ENCODE results near the gene NUP93. TPM values are rescaled to one million over a fixed set of nuclear protein-coding genes. Genes with fewer than 3 reads are reported as not detected.

The NUP93 gene
- total and polyA plus RNA-seq, 2 of the 8 experiments (the other 6 are each of a cell fraction or from before 2014, with no cell fraction given) = 147 to 201 TPM

DNA sequence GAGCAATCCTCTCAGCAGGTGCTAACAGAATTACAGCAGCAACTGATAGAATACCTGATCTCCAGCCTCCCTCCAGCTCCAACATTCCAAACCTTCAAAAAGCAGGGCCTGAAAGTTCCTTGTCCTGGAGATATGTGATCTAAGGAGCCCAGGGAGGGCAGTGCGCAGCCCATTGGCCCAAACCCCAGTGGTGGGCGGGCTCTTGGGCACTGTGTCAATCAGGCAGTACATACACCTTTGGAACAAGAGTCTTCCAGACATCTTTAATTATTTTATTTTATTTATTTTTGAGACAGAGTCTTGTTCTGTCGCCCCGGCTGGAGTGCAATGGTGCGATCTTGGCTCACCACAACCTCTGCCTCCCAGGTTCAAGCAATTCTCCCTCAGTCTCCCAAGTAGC is 159.3 kb downstream of the NUP93 start:
- no peak overlapping the region for H4K8ac ChIP-seq (ENCODE audit: extremely low read depth, insufficient read depth, low read length)
- H3K9me3 ChIP-seq (ENCODE audit: insufficient read depth in 2 of 2, low read depth in 1 of 2, low read length in 1 of 2) = peaks cover 15 to 24% of the 10 kb centered on the region in 2 experiments
- no peaks in the 10 kb centered on the region for H3K4me1 ChIP-seq (replicated peaks in 1 of 4; ENCODE audit: control insufficient read depth in 3 of 4, insufficient read depth in 4 of 4, low read length in 3 of 4)
- H3K4me3 ChIP-seq (ENCODE audit: extremely low read depth in 1 of 4, insufficient read depth in 2 of 4, low read depth in 3 of 4, low read length in 4 of 4) = no peak overlapping the region
- no peak overlapping the region for H2AFZ ChIP-seq (ENCODE audit: low read length)
- H3K56ac ChIP-seq (replicated peaks; ENCODE audit: insufficient read length, low read depth, low read length) = no peak overlapping the region
- H3K36me3 ChIP-seq (ENCODE audit: control insufficient read depth in 2 of 4, insufficient read depth in 4 of 4, low read length in 3 of 4) = no peaks in the 10 kb centered on the region
- no peak overlapping the region for H3K27ac ChIP-seq (ENCODE audit: low read depth, low read length)
- H3K9ac ChIP-seq (replicated peaks in 1 of 4; ENCODE audit: extremely low read depth in 1 of 4, low read depth in 3 of 4, low read length in 3 of 4) = no peak overlapping the region
- no peak overlapping the region for H4K91ac ChIP-seq (replicated peaks; ENCODE audit: insufficient read length, low read length)
- no peak for DNase-seq (ENCODE audit: low read depth in 1 of 2, low spot score in 2 of 2)
- no peak overlapping the region for H3K14ac ChIP-seq (ENCODE audit: insufficient read length)
- H2BK5ac ChIP-seq (ENCODE audit: low read depth, low read length) = no peak overlapping the region
- no peak for FAIRE-seq
- no peak overlapping the region for H2BK12ac ChIP-seq (ENCODE audit: low read depth, low read length)
- no peak overlapping the region for H4K5ac ChIP-seq (ENCODE audit: insufficient read length, low read depth, low read length)
- no peaks in the 10 kb centered on the region for H3K23me2 ChIP-seq (ENCODE audit: low read depth, low read length)
- no peak overlapping the region for H2BK20ac ChIP-seq (ENCODE audit: low read length)
- H3K79me2 ChIP-seq (ENCODE audit: control insufficient read depth in 1 of 2, insufficient read depth in 2 of 2, low read length in 2 of 2) = no peaks in the 10 kb centered on the region
- H3K18ac ChIP-seq (ENCODE audit: extremely low read depth, low read length) = no peak overlapping the region
- H2AK5ac ChIP-seq (ENCODE audit: low read depth, low read length) = no peak overlapping the region
- no peaks in the 10 kb centered on the region for H3K27me3 ChIP-seq (replicated peaks in 1 of 4; ENCODE audit: control insufficient read depth in 3 of 4, extremely low read depth in 1 of 4, insufficient read depth in 3 of 4, low read length in 3 of 4)
- no peak overlapping the region for H2BK120ac ChIP-seq (replicated peaks; ENCODE audit: low read depth, low read length)
- no peak overlapping the region for H2BK15ac ChIP-seq (ENCODE audit: low read length)
- no peak overlapping the region for H3K4me2 ChIP-seq (ENCODE audit: insufficient read depth in 1 of 2, low read depth in 2 of 2, low read length in 2 of 2)
- H4K20me1 ChIP-seq (replicated peaks in 1 of 2; ENCODE audit: control insufficient read depth in 1 of 2, insufficient read depth in 2 of 2, low read length in 2 of 2) = no peaks in the 10 kb centered on the region
- POLR2A ChIA-PET (ENCODE audit: partially characterized antibody) = interaction anchor here (5.5 kb wide), 1 partner anchor 44 kb away, joined by 18 read pairs; the partner anchor contains the start of gene HERPUD1
- WGBS, 2 experiments (ENCODE audit: extremely low coverage in 1 of 2, insufficient coverage in 1 of 2, insufficient read length in 1 of 2, insufficient replicate concordance in 2 of 2, low coverage in 1 of 2, low lambda C conversion rate in 2 of 2, missing lambda C conversion rate in 1 of 2) = 84% methylated on average over 5 of the region's 5 CpGs; no CpG with 5 or more reads in 1 of the 2 experiments
- H3K23ac ChIP-seq (ENCODE audit: insufficient read length) = no peak overlapping the region
- CTCF ChIA-PET (ENCODE audit: partially characterized antibody) = interaction anchor here (1.0 kb wide), 2 partner anchors 14 to 19 kb away, joined by 3 read pairs; no protein-coding TSS in a partner anchor
- H3K4ac ChIP-seq (replicated peaks; ENCODE audit: insufficient read length, low read depth, low read length) = no peak overlapping the region
- TF ChIP-seq GABPA (IDR thresholded peaks at IDR 0.05; ENCODE audit: borderline replicate concordance, insufficient read depth, low read length) = no peak
- TF ChIP-seq SUZ12 (IDR thresholded peaks at IDR 0.05; ENCODE audit: low read length) = no peak
- no peak for TF ChIP-seq ZNF274 (IDR thresholded peaks at IDR 0.05; ENCODE audit: borderline replicate concordance, extremely low read depth, low read length)
- TF ChIP-seq EP300 (IDR thresholded peaks at IDR 0.05; ENCODE audit: borderline replicate concordance in 1 of 2, low read depth in 2 of 2, low read length in 2 of 2) = no peak
- TF ChIP-seq, protein P1, sequence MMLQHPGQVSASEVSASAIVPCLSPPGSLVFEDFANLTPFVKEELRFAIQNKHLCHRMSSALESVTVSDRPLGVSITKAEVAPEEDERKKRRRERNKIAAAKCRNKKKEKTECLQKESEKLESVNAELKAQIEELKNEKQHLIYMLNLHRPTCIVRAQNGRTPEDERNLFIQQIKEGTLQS (IDR thresholded peaks at IDR 0.05; ENCODE audit: insufficient read depth, low read depth, low read length) = no peak
- H3K79me1 ChIP-seq (ENCODE audit: low read depth, low read length) = no peaks in the 10 kb centered on the region

Measured in H1 (cell line).